Measurements from ENCODE around the gene SLC35C1. TPM values are rescaled to one million over a fixed set of nuclear protein-coding genes. Genes with fewer than 3 reads are reported as not detected.
"Not testable (repeated sequence)": the region's sequence is repeated elsewhere in the genome, so short reads cannot be mapped to it uniquely, and the experiment has no call there.

SLC35C1 gene
- total RNA-seq, 1 donor from 2014 or later = 13.3 TPM

- Mint-ChIP-seq H3K27ac (ENCODE audit: unreplicated experiment) (no peak overlapping the region), H3K9me3 (no peaks in the 10 kb centered on the region), H3K4me1 (no peaks in the 10 kb centered on the region), H3K4me3 (no peak overlapping the region), H3K27me3 (ENCODE audit: low read depth) (peaks cover 44% of the 10 kb centered on the region), H3K36me3 (ENCODE audit: low read depth) (no peaks in the 10 kb centered on the region)
- TF ChIP-seq CTCF (conservative IDR thresholded peaks at IDR 0.05) = no peak
- DNase-seq (ENCODE audit: low read depth, low spot score) = no peak
Measured at GRCh38 chr11:45832811-45833441, 28.0 kb downstream of the SLC35C1 start.

GRCh38 chr11:45833761-45834160 lies 28.8 kb downstream of the SLC35C1 start:
- H3K27ac Mint-ChIP-seq (ENCODE audit: unreplicated experiment) = no peak overlapping the region
- no peak overlapping the region for H3K4me3 Mint-ChIP-seq
- peaks cover 52% of the 10 kb centered on the region for H3K27me3 Mint-ChIP-seq (ENCODE audit: low read depth)
- no peaks in the 10 kb centered on the region for H3K36me3 Mint-ChIP-seq (ENCODE audit: low read depth)
- TF ChIP-seq CTCF (conservative IDR thresholded peaks at IDR 0.05) = no peak
- no peaks in the 10 kb centered on the region for H3K9me3 Mint-ChIP-seq
- no peak for DNase-seq (ENCODE audit: low read depth, low spot score)
- no peaks in the 10 kb centered on the region for H3K4me1 Mint-ChIP-seq

- DNase-seq (ENCODE audit: low read depth, low spot score) = no peak
- no peaks in the 10 kb centered on the region for H3K4me1 Mint-ChIP-seq
- no peaks in the 10 kb centered on the region for H3K36me3 Mint-ChIP-seq (ENCODE audit: low read depth)
- H3K9me3 Mint-ChIP-seq = no peaks in the 10 kb centered on the region
- H3K4me3 Mint-ChIP-seq = no peak overlapping the region
- no peak for TF ChIP-seq CTCF (conservative IDR thresholded peaks at IDR 0.05)
- peaks cover 49% of the 10 kb centered on the region for H3K27me3 Mint-ChIP-seq (ENCODE audit: low read depth)
- H3K27ac Mint-ChIP-seq (ENCODE audit: unreplicated experiment) = no peak overlapping the region
Measured at GRCh38 chr11:45834298-45834756, 29.4 kb downstream of the SLC35C1 start.

- Mint-ChIP-seq H3K4me1 (peaks cover 5% of the 10 kb centered on the region), H3K36me3 (ENCODE audit: low read depth) (no peaks in the 10 kb centered on the region), H3K9me3 (no peaks in the 10 kb centered on the region), H3K27me3 (ENCODE audit: low read depth) (peaks cover 76% of the 10 kb centered on the region), H3K27ac (ENCODE audit: unreplicated experiment) (no peak overlapping the region), H3K4me3 (no peak overlapping the region)
- DNase-seq (ENCODE audit: low read depth, low spot score) = no peak
- TF ChIP-seq CTCF (conservative IDR thresholded peaks at IDR 0.05) = no peak
Measured at GRCh38 chr11:45839204-45839603, 34.3 kb downstream of the SLC35C1 start.

GRCh38 chr11:45840251-45840650 lies 35.3 kb downstream of the SLC35C1 start:
- not testable (repeated sequence) for H3K27ac Mint-ChIP-seq (ENCODE audit: unreplicated experiment); H3K4me1 Mint-ChIP-seq
- peaks cover 74% of the 10 kb centered on the region for H3K27me3 Mint-ChIP-seq (ENCODE audit: low read depth)

GRCh38 chr11:45843158-45843924 lies 38.4 kb downstream of the SLC35C1 start:
- Mint-ChIP-seq H3K36me3 (ENCODE audit: low read depth) (no peaks in the 10 kb centered on the region), H3K4me1 (peaks cover 15% of the 10 kb centered on the region), H3K27me3 (ENCODE audit: low read depth) (peaks cover 66% of the 10 kb centered on the region), H3K27ac (ENCODE audit: unreplicated experiment) (no peak overlapping the region), H3K9me3 (no peaks in the 10 kb centered on the region), H3K4me3 (peak overlapping the region; percentile 5)
- TF ChIP-seq CTCF (conservative IDR thresholded peaks at IDR 0.05) = peak; percentile 96
- DNase-seq (ENCODE audit: low read depth, low spot score) = peak; percentile 90

More at GRCh38 chr11:45840251-45840650, 35.3 kb downstream of the SLC35C1 start:
- not testable (repeated sequence) for DNase-seq (ENCODE audit: low read depth, low spot score); H3K4me3 Mint-ChIP-seq; H3K9me3 Mint-ChIP-seq; H3K36me3 Mint-ChIP-seq (ENCODE audit: low read depth)

All from neural crest cell (in vitro differentiated cells).